ENCODE results near the gene CYP4F8. TPM values are rescaled to one million over a fixed set of nuclear protein-coding genes. Genes with fewer than 3 reads are reported as not detected.

Gene CYP4F8
- total and polyA plus RNA-seq, 4 donors = not detected

DNA sequence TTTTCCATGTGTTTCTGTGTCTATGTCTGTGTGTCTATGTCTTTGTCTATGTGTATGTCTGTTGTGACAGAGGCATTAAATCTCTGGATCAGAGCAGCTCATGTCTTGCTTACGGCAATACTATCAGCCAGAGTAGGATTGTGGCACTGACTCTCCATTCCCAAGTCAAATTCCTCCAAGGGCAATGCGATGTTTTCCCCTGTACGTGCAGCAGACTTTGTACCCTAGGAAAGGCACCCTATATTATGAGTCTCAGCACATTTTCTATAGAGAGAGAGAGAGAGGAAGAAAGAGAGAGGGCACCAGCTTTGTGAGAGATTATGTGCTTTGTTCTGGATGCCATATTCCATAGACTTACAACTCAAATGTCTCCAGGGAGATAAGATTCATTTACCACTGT is 36.8 kb downstream of the CYP4F8 start:
- no peak overlapping the region for H3K9ac ChIP-seq (ENCODE audit: low read depth in 1 of 2, low read length in 2 of 2)
- DNase-seq (ENCODE audit: low spot score) = no peak
- TF ChIP-seq YY1 (IDR thresholded peaks at IDR 0.05) (no peak), HNF4A (conservative IDR thresholded peaks at IDR 0.05) (no peak), FOXA2 (IDR thresholded peaks at IDR 0.05) (no peak), HNF4G (IDR thresholded peaks at IDR 0.05) (no peak)
- TF ChIP-seq, protein P1, sequence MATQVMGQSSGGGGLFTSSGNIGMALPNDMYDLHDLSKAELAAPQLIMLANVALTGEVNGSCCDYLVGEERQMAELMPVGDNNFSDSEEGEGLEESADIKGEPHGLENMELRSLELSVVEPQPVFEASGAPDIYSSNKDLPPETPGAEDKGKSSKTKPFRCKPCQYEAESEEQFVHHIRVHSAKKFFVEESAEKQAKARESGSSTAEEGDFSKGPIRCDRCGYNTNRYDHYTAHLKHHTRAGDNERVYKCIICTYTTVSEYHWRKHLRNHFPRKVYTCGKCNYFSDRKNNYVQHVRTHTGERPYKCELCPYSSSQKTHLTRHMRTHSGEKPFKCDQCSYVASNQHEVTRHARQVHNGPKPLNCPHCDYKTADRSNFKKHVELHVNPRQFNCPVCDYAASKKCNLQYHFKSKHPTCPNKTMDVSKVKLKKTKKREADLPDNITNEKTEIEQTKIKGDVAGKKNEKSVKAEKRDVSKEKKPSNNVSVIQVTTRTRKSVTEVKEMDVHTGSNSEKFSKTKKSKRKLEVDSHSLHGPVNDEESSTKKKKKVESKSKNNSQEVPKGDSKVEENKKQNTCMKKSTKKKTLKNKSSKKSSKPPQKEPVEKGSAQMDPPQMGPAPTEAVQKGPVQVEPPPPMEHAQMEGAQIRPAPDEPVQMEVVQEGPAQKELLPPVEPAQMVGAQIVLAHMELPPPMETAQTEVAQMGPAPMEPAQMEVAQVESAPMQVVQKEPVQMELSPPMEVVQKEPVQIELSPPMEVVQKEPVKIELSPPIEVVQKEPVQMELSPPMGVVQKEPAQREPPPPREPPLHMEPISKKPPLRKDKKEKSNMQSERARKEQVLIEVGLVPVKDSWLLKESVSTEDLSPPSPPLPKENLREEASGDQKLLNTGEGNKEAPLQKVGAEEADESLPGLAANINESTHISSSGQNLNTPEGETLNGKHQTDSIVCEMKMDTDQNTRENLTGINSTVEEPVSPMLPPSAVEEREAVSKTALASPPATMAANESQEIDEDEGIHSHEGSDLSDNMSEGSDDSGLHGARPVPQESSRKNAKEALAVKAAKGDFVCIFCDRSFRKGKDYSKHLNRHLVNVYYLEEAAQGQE (IDR thresholded peaks at IDR 0.05) = no peak
- TF ChIP-seq, protein P2, sequence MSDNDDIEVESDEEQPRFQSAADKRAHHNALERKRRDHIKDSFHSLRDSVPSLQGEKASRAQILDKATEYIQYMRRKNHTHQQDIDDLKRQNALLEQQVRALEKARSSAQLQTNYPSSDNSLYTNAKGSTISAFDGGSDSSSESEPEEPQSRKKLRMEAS (IDR thresholded peaks at IDR 0.05) = no peak
- no peak overlapping the region for H3K4me3 ChIP-seq (ENCODE audit: low read depth in 1 of 3, low read length in 3 of 3)
- WGBS = 70% methylated on average over 3 of the region's 3 CpGs
- H3K4me1 ChIP-seq (ENCODE audit: control insufficient read depth in 4 of 4, insufficient read depth in 4 of 4, low read length in 3 of 4) = peaks cover 9 to 52% (median 22%) of the 10 kb centered on the region in 4 donors
- no peak overlapping the region for H3K27ac ChIP-seq (ENCODE audit: low read depth in 1 of 2, low read length in 2 of 2)
- no peaks in the 10 kb centered on the region for H3K27me3 ChIP-seq (ENCODE audit: control insufficient read depth in 4 of 4, insufficient read depth in 4 of 4, low read length in 3 of 4)
- H3K9me3 ChIP-seq (ENCODE audit: control insufficient read depth in 4 of 4, low read length in 3 of 4) = no peaks in the 10 kb centered on the region
- peaks cover 12 to 50% (median 32%) of the 10 kb centered on the region in 4 donors for H3K36me3 ChIP-seq (ENCODE audit: control insufficient read depth in 4 of 4, insufficient read depth in 3 of 4, low read depth in 1 of 4, low read length in 3 of 4)

DNA sequence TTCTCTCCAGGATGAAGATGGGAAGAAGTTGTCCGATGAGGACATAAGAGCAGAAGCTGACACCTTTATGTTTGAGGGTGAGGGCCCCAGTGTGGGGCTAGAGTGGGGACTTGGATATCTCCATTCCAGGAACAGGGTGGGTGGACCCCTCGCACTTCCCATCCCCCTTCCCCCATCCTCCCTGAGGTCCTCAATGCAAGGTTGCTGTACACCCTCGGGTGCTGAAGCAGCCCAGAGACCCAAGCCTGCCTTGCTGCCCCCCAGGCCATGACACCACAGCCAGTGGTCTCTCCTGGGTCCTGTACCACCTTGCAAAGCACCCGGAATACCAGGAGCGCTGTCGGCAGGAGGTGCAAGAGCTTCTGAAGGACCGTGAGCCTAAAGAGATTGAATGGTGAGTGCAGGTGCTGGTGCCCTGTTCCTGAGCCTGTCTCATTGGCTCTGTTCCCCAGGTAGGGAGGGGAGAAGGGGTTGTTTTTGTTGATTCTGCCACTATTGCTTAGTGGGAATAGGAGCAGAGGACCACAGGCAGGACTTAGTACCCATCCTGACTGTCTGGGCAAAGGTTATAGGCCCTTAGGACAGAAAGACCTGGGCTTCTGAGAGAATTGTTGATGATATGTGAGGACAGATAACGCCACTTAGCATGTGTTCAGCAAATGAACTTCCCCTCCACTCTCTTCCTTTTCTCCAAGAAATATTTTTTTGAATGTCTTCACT is 37.7 kb downstream of the CYP4F8 start:
- Histone ChIP-seq H3K27ac (ENCODE audit: low read depth in 1 of 2, low read length in 2 of 2) (no peak overlapping the region), H3K27me3 (ENCODE audit: control insufficient read depth in 4 of 4, insufficient read depth in 4 of 4, low read length in 3 of 4) (no peaks in the 10 kb centered on the region), H3K9me3 (ENCODE audit: control insufficient read depth in 4 of 4, low read length in 3 of 4) (no peaks in the 10 kb centered on the region), H3K4me1 (ENCODE audit: control insufficient read depth in 4 of 4, insufficient read depth in 4 of 4, low read length in 3 of 4) (peaks cover 9 to 43% (median 16%) of the 10 kb centered on the region in 4 donors), H3K9ac (ENCODE audit: low read depth in 1 of 2, low read length in 2 of 2) (no peak overlapping the region), H3K36me3 (ENCODE audit: control insufficient read depth in 4 of 4, insufficient read depth in 3 of 4, low read depth in 1 of 4, low read length in 3 of 4) (peaks cover 14 to 48% (median 30%) of the 10 kb centered on the region in 4 donors), H3K4me3 (ENCODE audit: low read depth in 1 of 3, low read length in 3 of 3) (no peak overlapping the region)
- WGBS = 59% methylated on average over 8 of the region's 8 CpGs
- DNase-seq (ENCODE audit: low spot score) = no peak
- TF ChIP-seq RXRA (IDR thresholded peaks at IDR 0.05) (peak; percentile 17 to 70), SP1 (IDR thresholded peaks at IDR 0.05) (no peak), HNF4A (conservative IDR thresholded peaks at IDR 0.05) (peak; percentile 76 to 91), JUND (IDR thresholded peaks at IDR 0.05) (no peak), RAD21 (IDR thresholded peaks at IDR 0.05) (no peak)
- TF ChIP-seq, protein P2 (IDR thresholded peaks at IDR 0.05) = peak; percentile 19

DNA sequence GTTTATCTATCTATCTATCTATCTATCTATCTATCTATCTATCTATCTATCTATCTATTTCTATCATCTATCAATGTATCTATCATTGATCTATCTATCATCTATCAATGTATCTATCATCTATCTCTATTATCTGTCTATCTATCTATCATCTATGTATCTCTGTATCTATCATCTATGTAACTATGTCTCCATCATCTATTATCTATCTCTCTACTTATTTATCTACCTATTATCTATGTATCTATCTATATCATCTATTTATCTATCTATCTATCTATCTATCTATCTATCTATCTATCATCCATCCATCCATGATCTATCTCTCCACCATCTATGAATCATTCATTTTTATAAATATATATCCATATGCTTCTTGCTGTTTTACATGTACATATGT is 41.4 kb downstream of the CYP4F8 start:
- H3K9me3 ChIP-seq (ENCODE audit: control insufficient read depth in 4 of 4, low read length in 3 of 4) = no peaks in the 10 kb centered on the region
- H3K27ac ChIP-seq (ENCODE audit: low read depth in 1 of 2, low read length in 2 of 2) = no peak overlapping the region
- peaks cover 17 to 56% (median 31%) of the 10 kb centered on the region in 4 donors for H3K36me3 ChIP-seq (ENCODE audit: control insufficient read depth in 4 of 4, insufficient read depth in 3 of 4, low read depth in 1 of 4, low read length in 3 of 4)
- H3K27me3 ChIP-seq (ENCODE audit: control insufficient read depth in 4 of 4, insufficient read depth in 4 of 4, low read length in 3 of 4) = no peaks in the 10 kb centered on the region
- peaks cover 8 to 29% (median 13%) of the 10 kb centered on the region in 4 donors for H3K4me1 ChIP-seq (ENCODE audit: control insufficient read depth in 4 of 4, insufficient read depth in 4 of 4, low read length in 3 of 4)
- no peak for DNase-seq (ENCODE audit: low spot score)
- H3K9ac ChIP-seq (ENCODE audit: low read depth in 1 of 2, low read length in 2 of 2) = no peak overlapping the region
- no peak overlapping the region for H3K4me3 ChIP-seq (ENCODE audit: low read depth in 1 of 3, low read length in 3 of 3)
- TF ChIP-seq, protein P3, sequence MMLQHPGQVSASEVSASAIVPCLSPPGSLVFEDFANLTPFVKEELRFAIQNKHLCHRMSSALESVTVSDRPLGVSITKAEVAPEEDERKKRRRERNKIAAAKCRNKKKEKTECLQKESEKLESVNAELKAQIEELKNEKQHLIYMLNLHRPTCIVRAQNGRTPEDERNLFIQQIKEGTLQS (IDR thresholded peaks at IDR 0.05) = no peak
- TF ChIP-seq YY1 (IDR thresholded peaks at IDR 0.05) (no peak), TAF1 (conservative IDR thresholded peaks at IDR 0.05) (no peak), SP1 (IDR thresholded peaks at IDR 0.05) (no peak), FOXA2 (IDR thresholded peaks at IDR 0.05) (no peak), HNF4A (conservative IDR thresholded peaks at IDR 0.05) (no peak), JUND (IDR thresholded peaks at IDR 0.05) (no peak), NR2F2 (IDR thresholded peaks at IDR 0.05) (no peak), GABPA (IDR thresholded peaks at IDR 0.05 in 1 of 2, conservative IDR thresholded peaks at IDR 0.05 in 1 of 2) (no peak), HNF4G (IDR thresholded peaks at IDR 0.05) (no peak), RAD21 (IDR thresholded peaks at IDR 0.05) (no peak), FOXA1 (IDR thresholded peaks at IDR 0.05) (no peak)
- TF ChIP-seq, protein P4, sequence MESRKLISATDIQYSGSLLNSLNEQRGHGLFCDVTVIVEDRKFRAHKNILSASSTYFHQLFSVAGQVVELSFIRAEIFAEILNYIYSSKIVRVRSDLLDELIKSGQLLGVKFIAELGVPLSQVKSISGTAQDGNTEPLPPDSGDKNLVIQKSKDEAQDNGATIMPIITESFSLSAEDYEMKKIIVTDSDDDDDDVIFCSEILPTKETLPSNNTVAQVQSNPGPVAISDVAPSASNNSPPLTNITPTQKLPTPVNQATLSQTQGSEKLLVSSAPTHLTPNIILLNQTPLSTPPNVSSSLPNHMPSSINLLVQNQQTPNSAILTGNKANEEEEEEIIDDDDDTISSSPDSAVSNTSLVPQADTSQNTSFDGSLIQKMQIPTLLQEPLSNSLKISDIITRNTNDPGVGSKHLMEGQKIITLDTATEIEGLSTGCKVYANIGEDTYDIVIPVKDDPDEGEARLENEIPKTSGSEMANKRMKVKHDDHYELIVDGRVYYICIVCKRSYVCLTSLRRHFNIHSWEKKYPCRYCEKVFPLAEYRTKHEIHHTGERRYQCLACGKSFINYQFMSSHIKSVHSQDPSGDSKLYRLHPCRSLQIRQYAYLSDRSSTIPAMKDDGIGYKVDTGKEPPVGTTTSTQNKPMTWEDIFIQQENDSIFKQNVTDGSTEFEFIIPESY (IDR thresholded peaks at IDR 0.05) = no peak
- TF ChIP-seq, protein P1 (IDR thresholded peaks at IDR 0.05) = no peak
- TF ChIP-seq, protein P2 (IDR thresholded peaks at IDR 0.05) = no peak

All from liver (tissue), 9 donors.